Caco-2 (cell line): ENCODE results near the gene CPEB4. TPM values are rescaled to one million over a fixed set of nuclear protein-coding genes. Genes with fewer than 3 reads are reported as not detected.

Experiments used
- BruUV-seq: library from RNA; stranded (reverse); fragments of 400-500 nt; replicated peaks from 2 replicates; lab custom pipeline; 2021; lab: Mats Ljungman, UMichigan
- CTCF ChIA-PET: fragments of 300-600 bp; sonication (Branson Sonifier 250); formaldehyde crosslinking; loops from one replicate; lab custom pipeline; 2022; ENCODE audit warnings: antibody characterized with exemption; lab: Charles Lee
- POLR2A ChIA-PET: fragments of 300-600 bp; sonication (Branson Sonifier 250); formaldehyde crosslinking; loops from one replicate; lab custom pipeline; 2022; ENCODE audit warnings: antibody characterized with exemption; lab: Charles Lee
- DNase-seq, 2 experiments: peaks; one replicate each; pipeline versions ENCODE4 v3.0.0 to v3.0.0-alpha.2; 2020 to 2022
- H3K27me3 ChIP-seq: replicated peaks from 2 replicates; pipeline ENCODE4 v1.6.0; 2011; ENCODE audit warnings: low read length; ENCODE audit not compliant: control insufficient read depth, insufficient read depth
- H3K36me3 ChIP-seq: 2 replicates; pipeline ENCODE4 v1.5.1; 2011; ENCODE audit warnings: low read length; ENCODE audit not compliant: control insufficient read depth, insufficient read depth
- H3K4me1 ChIP-seq: fragments of 250-450 bp; sonication (Bioruptor Pico); 2 replicates; pipeline ENCODE4 v1.5.1; 2020; ENCODE audit warnings: mild to moderate bottlenecking
- H3K4me3 ChIP-seq: 2 replicates; pipeline ENCODE4 v1.5.1; 2011; ENCODE audit warnings: low read depth, mild to moderate bottlenecking, control low read depth, low read length
- H3K9me3 ChIP-seq: fragments of 250-450 bp; sonication (Bioruptor Pico); 2 replicates; pipeline ENCODE4 v1.5.1; 2020; ENCODE audit warnings: mild to moderate bottlenecking, moderate library complexity
- H3K27ac Mint-ChIP-seq: one replicate; pipeline ENCODE4 v1.8.0; 2022; ENCODE audit warnings: mixed read lengths; ENCODE audit not compliant: unreplicated experiment
- H3K27me3 Mint-ChIP-seq: one replicate; pipeline ENCODE4 v1.8.0; 2022; ENCODE audit warnings: mixed read lengths; ENCODE audit not compliant: insufficient read depth, unreplicated experiment
- H3K36me3 Mint-ChIP-seq: one replicate; pipeline ENCODE4 v1.8.0; 2022; ENCODE audit warnings: mild to moderate bottlenecking, mixed read lengths; ENCODE audit not compliant: insufficient read depth, unreplicated experiment
- H3K4me1 Mint-ChIP-seq: one replicate; pipeline ENCODE4 v1.8.0; 2022; ENCODE audit warnings: low read depth, mixed read lengths; ENCODE audit not compliant: unreplicated experiment
- H3K4me3 Mint-ChIP-seq: one replicate; pipeline ENCODE4 v1.8.0; 2022; ENCODE audit warnings: mild to moderate bottlenecking, moderate library complexity, mixed read lengths; ENCODE audit not compliant: unreplicated experiment
- H3K9me3 Mint-ChIP-seq: one replicate; pipeline ENCODE4 v1.8.0; 2022; ENCODE audit warnings: mixed read lengths; ENCODE audit not compliant: unreplicated experiment
- CTCF ChIP-seq, 2 experiments: fragments of 200-600 bp in 1 of 2; IDR thresholded peaks; 1 replicate in 1 of 2; 2 replicates in 1 of 2; pipeline versions ENCODE4 v1.5.1 to v1.8.0; 2011 to 2022; ENCODE audit warnings: antibody characterized with exemption in 1 of 2, control low read depth in 1 of 2, inconsistent platforms in 1 of 2, low read depth in 1 of 2, low read length in 1 of 2, mild to moderate bottlenecking in 1 of 2, moderate library complexity in 1 of 2; ENCODE audit not compliant: insufficient read depth in 1 of 2, severe bottlenecking in 1 of 2, unreplicated experiment in 1 of 2
- intact Hi-C: fragments of 100-400 bp; cut with micrococcal nuclease; formaldehyde crosslinking; loops from one replicate; pipeline ENCODE4 v1.10.0; 2022; ENCODE audit not compliant: unreplicated experiment
- total RNA-seq: library from RNA; stranded (reverse); gene quantifications from 2 replicates; pipeline ENCODE4 v1.2.3, GENCODE V29; 2022

The CPEB4 gene
- total RNA-seq, 1 experiment from 2014 or later = 25.1 TPM

- H3K4me1 Mint-ChIP-seq = no peaks in the 10 kb centered on the region
- Histone ChIP-seq H3K27me3 (no peaks in the 10 kb centered on the region), H3K9me3 (peaks cover 12% of the 10 kb centered on the region), H3K4me3 (no peak overlapping the region), H3K4me1 (no peaks in the 10 kb centered on the region), H3K36me3 (no peaks in the 10 kb centered on the region)
- intact Hi-C loops = no loop called here
- ChIA-PET CTCF (no interaction called here), POLR2A (no interaction called here)
- DNase-seq = no peak
- no peak overlapping the region for H3K4me3 Mint-ChIP-seq
- peaks cover 19% of the 10 kb centered on the region for H3K9me3 Mint-ChIP-seq
- H3K27me3 Mint-ChIP-seq = no peaks in the 10 kb centered on the region
- H3K36me3 Mint-ChIP-seq = no peaks in the 10 kb centered on the region
- no peak for TF ChIP-seq CTCF (IDR thresholded peaks at IDR 0.05; ENCODE audit: insufficient read depth in 1 of 2, low read depth in 1 of 2, low read length in 1 of 2, severe bottlenecking in 1 of 2, unreplicated experiment in 1 of 2)
- no peak overlapping the region for H3K27ac Mint-ChIP-seq
- BruUV-seq = no TSS peak
Measured at GRCh38 chr5:173845321-173845720, 42.8 kb upstream of the CPEB4 start.

- Mint-ChIP-seq H3K36me3 (no peaks in the 10 kb centered on the region), H3K4me1 (no peaks in the 10 kb centered on the region), H3K27ac (no peak overlapping the region), H3K4me3 (no peak overlapping the region), H3K27me3 (no peaks in the 10 kb centered on the region), H3K9me3 (peaks cover 19% of the 10 kb centered on the region)
- Histone ChIP-seq H3K9me3 (peaks cover 12% of the 10 kb centered on the region), H3K4me3 (no peak overlapping the region), H3K36me3 (no peaks in the 10 kb centered on the region), H3K4me1 (no peaks in the 10 kb centered on the region), H3K27me3 (no peaks in the 10 kb centered on the region)
- ChIA-PET CTCF (no interaction called here), POLR2A (no interaction called here)
- intact Hi-C loops = no loop called here
- no peak for TF ChIP-seq CTCF (IDR thresholded peaks at IDR 0.05; ENCODE audit: insufficient read depth in 1 of 2, low read depth in 1 of 2, low read length in 1 of 2, severe bottlenecking in 1 of 2, unreplicated experiment in 1 of 2)
- DNase-seq = no peak
- BruUV-seq = no TSS peak
Measured at GRCh38 chr5:173846929-173847501, 41.1 kb upstream of the CPEB4 start.

GRCh38 chr5:173848986-173849596 is 39.1 kb upstream of the CPEB4 start:
- Histone ChIP-seq H3K4me1 (peaks cover 1% of the 10 kb centered on the region), H3K36me3 (no peaks in the 10 kb centered on the region), H3K4me3 (no peak overlapping the region), H3K9me3 (peaks cover 12% of the 10 kb centered on the region), H3K27me3 (no peaks in the 10 kb centered on the region)
- DNase-seq = no peak
- H3K4me1 Mint-ChIP-seq = peaks cover 8% of the 10 kb centered on the region
- H3K36me3 Mint-ChIP-seq = no peaks in the 10 kb centered on the region
- POLR2A ChIA-PET = no interaction called here
- no peaks in the 10 kb centered on the region for H3K27me3 Mint-ChIP-seq
- no peak overlapping the region for H3K27ac Mint-ChIP-seq
- no peak overlapping the region for H3K4me3 Mint-ChIP-seq
- peaks cover 19% of the 10 kb centered on the region for H3K9me3 Mint-ChIP-seq
- TF ChIP-seq CTCF (IDR thresholded peaks at IDR 0.05; ENCODE audit: insufficient read depth in 1 of 2, low read depth in 1 of 2, low read length in 1 of 2, severe bottlenecking in 1 of 2, unreplicated experiment in 1 of 2) = no peak
- intact Hi-C loops = no loop called here
- CTCF ChIA-PET = no interaction called here
- BruUV-seq = no TSS peak
